H9 (cell line): ENCODE data around the gene CASD1. TPM values are rescaled to one million over a fixed set of nuclear protein-coding genes. Genes with fewer than 3 reads are reported as not detected.

Source experiments
- DNase-seq: peaks from one replicate; pipeline ENCODE4 v3.0.0-alpha.2; 2017
- H2AFZ ChIP-seq: one replicate; pipeline ENCODE4 v1.6.1; 2013; ENCODE audit warnings: mild to moderate bottlenecking, low read length, control low read depth, moderate library complexity
- H2AK5ac ChIP-seq: 2 replicates; pipeline ENCODE4 v1.6.1; 2013; ENCODE audit warnings: low read length, control low read depth, mixed read lengths; ENCODE audit not compliant: insufficient read length
- H2BK120ac ChIP-seq: one replicate; pipeline ENCODE4 v1.6.1; 2013; ENCODE audit warnings: low read depth, mild to moderate bottlenecking, low read length, control low read depth, inconsistent platforms; ENCODE audit not compliant: poor library complexity, severe bottlenecking
- H2BK12ac ChIP-seq: 2 replicates; pipeline ENCODE4 v1.6.1; 2013; ENCODE audit warnings: low read length, control low read depth, mixed read lengths, low read depth; ENCODE audit not compliant: insufficient read length
- H2BK15ac ChIP-seq: 2 replicates; pipeline ENCODE4 v1.6.1; 2013; ENCODE audit warnings: low read depth, low read length, control low read depth
- H2BK20ac ChIP-seq: one replicate; pipeline ENCODE4 v1.6.1; 2013; ENCODE audit warnings: low read depth, mild to moderate bottlenecking, low read length, control low read depth, inconsistent platforms; ENCODE audit not compliant: poor library complexity, severe bottlenecking
- H2BK5ac ChIP-seq: 2 replicates; pipeline ENCODE4 v1.6.1; 2013; ENCODE audit warnings: low read length, control low read depth, mixed read lengths; ENCODE audit not compliant: insufficient read length
- H3K14ac ChIP-seq: 2 replicates; pipeline ENCODE4 v1.6.1; 2013; ENCODE audit warnings: low read length, control low read depth; ENCODE audit not compliant: insufficient read depth
- H3K18ac ChIP-seq: 2 replicates; pipeline ENCODE4 v1.6.1; 2013; ENCODE audit warnings: low read depth, mild to moderate bottlenecking, mixed read lengths, low read length, control low read depth; ENCODE audit not compliant: insufficient read length
- H3K23ac ChIP-seq: 2 replicates; pipeline ENCODE4 v1.6.1; 2013; ENCODE audit warnings: low read length, control low read depth, mixed read lengths, low read depth; ENCODE audit not compliant: insufficient read length
- H3K23me2 ChIP-seq: 2 replicates; pipeline ENCODE4 v1.6.1; 2013; ENCODE audit warnings: low read depth, mild to moderate bottlenecking, mixed read lengths, low read length, control low read depth; ENCODE audit not compliant: insufficient read length, poor library complexity, severe bottlenecking
- H3K27ac ChIP-seq: 2 replicates; pipeline ENCODE4 v1.5.1; 2013; ENCODE audit warnings: low read length, control low read depth, mixed read lengths, low read depth; ENCODE audit not compliant: insufficient read length
- H3K27me3 ChIP-seq: 2 replicates; pipeline ENCODE4 v1.6.1; 2013; ENCODE audit warnings: low read length, control low read depth, inconsistent platforms; ENCODE audit not compliant: insufficient read depth
- H3K4ac ChIP-seq: 2 replicates; pipeline ENCODE4 v1.6.1; 2013; ENCODE audit warnings: low read depth, mild to moderate bottlenecking, control low read depth, inconsistent platforms, low read length, moderate library complexity
- H3K4me1 ChIP-seq: 2 replicates; pipeline ENCODE4 v1.6.1; 2013; ENCODE audit warnings: low read length, control low read depth, inconsistent platforms; ENCODE audit not compliant: insufficient read depth
- H3K4me2 ChIP-seq: 2 replicates; pipeline ENCODE4 v1.6.1; 2013; ENCODE audit warnings: low read length, control low read depth, mixed read lengths; ENCODE audit not compliant: insufficient read length, insufficient read depth
- H3K56ac ChIP-seq: 2 replicates; pipeline ENCODE4 v1.6.1; 2013; ENCODE audit warnings: low read depth, mild to moderate bottlenecking, mixed read lengths, low read length, control low read depth; ENCODE audit not compliant: insufficient read length
- H3K79me1 ChIP-seq: 2 replicates; pipeline ENCODE4 v1.6.1; 2013; ENCODE audit warnings: low read depth, mild to moderate bottlenecking, moderate library complexity, low read length, control low read depth, inconsistent platforms; ENCODE audit not compliant: insufficient read depth, poor library complexity, severe bottlenecking
- H3K79me2 ChIP-seq: 2 replicates; pipeline ENCODE4 v1.6.1; 2013; ENCODE audit warnings: low read length, control low read depth, inconsistent platforms; ENCODE audit not compliant: insufficient read depth
- H3K9ac ChIP-seq: 2 replicates; pipeline ENCODE4 v1.6.1; 2013; ENCODE audit warnings: low read length, control low read depth, mixed read lengths; ENCODE audit not compliant: insufficient read length; ENCODE audit errors: extremely low read depth
- H3K9me3 ChIP-seq: one replicate; pipeline ENCODE4 v1.6.1; 2013; ENCODE audit warnings: low read depth, low read length, inconsistent platforms; ENCODE audit not compliant: control insufficient read depth
- H3T11ph ChIP-seq: one replicate; pipeline ENCODE4 v1.6.1; 2013; ENCODE audit warnings: mild to moderate bottlenecking, low read length, control low read depth, inconsistent platforms
- H4K20me1 ChIP-seq: one replicate; pipeline ENCODE4 v1.6.1; 2013; ENCODE audit not compliant: control insufficient read depth, insufficient read length, insufficient read depth
- H4K5ac ChIP-seq: 2 replicates; pipeline ENCODE4 v1.6.1; 2013; ENCODE audit warnings: low read depth, mild to moderate bottlenecking, mixed read lengths, low read length, control low read depth; ENCODE audit not compliant: insufficient read length
- H4K8ac ChIP-seq: replicated peaks from 2 replicates; pipeline ENCODE4 v1.6.1; 2013; ENCODE audit warnings: low read length, control low read depth, mixed read lengths, low read depth; ENCODE audit not compliant: insufficient read length
- H4K91ac ChIP-seq: 2 replicates; pipeline ENCODE4 v1.6.1; 2013; ENCODE audit warnings: low read depth, mild to moderate bottlenecking, moderate library complexity, mixed read lengths, low read length, control low read depth; ENCODE audit not compliant: insufficient read length
- H3K27ac Mint-ChIP-seq, 3 experiments: 2 replicates in 2 of 3; 3 replicates in 1 of 3; pipeline ENCODE4 v1.8.0; 2020 to 2021; ENCODE audit warnings: mixed read lengths in 3 of 3, mild to moderate bottlenecking in 1 of 3, moderate library complexity in 1 of 3
- H3K27me3 Mint-ChIP-seq: 2 replicates; pipeline ENCODE4 v1.8.0; 2021; ENCODE audit warnings: low read depth, mild to moderate bottlenecking, moderate library complexity, mixed read lengths
- H3K36me3 Mint-ChIP-seq, 3 experiments: 2 replicates in 2 of 3; 3 replicates in 1 of 3; pipeline ENCODE4 v1.8.0; 2020 to 2021; ENCODE audit warnings: low read depth in 3 of 3, mixed read lengths in 3 of 3; ENCODE audit not compliant: insufficient read depth in 1 of 3
- H3K4me1 Mint-ChIP-seq, 2 experiments: 2 replicates each; pipeline ENCODE4 v1.8.0; 2020; ENCODE audit warnings: mixed read lengths in 2 of 2
- H3K4me3 Mint-ChIP-seq, 2 experiments: 2 replicates in 1 of 2; 3 replicates in 1 of 2; pipeline ENCODE4 v1.8.0; 2020 to 2021; ENCODE audit warnings: mild to moderate bottlenecking in 2 of 2, mixed read lengths in 2 of 2, moderate library complexity in 1 of 2
- H3K9me3 Mint-ChIP-seq, 2 experiments: 2 replicates in 1 of 2; 3 replicates in 1 of 2; pipeline ENCODE4 v1.8.0; 2020; ENCODE audit warnings: mild to moderate bottlenecking in 2 of 2, mixed read lengths in 2 of 2, moderate library complexity in 1 of 2
- WGBS: extraction: QIAGEN DNeasy Blood & Tissue Kit; methylation state at CpG from one replicate; pipeline ENCODE4 v1.1.7; 2013; ENCODE audit warnings: missing lambda C conversion rate, low lambda C conversion rate, mixed read lengths; ENCODE audit not compliant: insufficient read length; ENCODE audit errors: extremely low coverage; 5-methylcytosine and 5-hydroxymethylcytosine counted together
- total RNA-seq: library from RNA; stranded (reverse); gene quantifications from 2 replicates; pipeline ENCODE4 v1.2.1, GENCODE V29; 2021
- TF ChIP-seq, protein P1 (sequence below): fragments of 200-600 bp; sonication (generic); conservative IDR thresholded peaks from 3 replicates; pipeline ENCODE4 v1.8.0; 2021; ENCODE audit warnings: antibody characterized with exemption, mild to moderate bottlenecking

Gene CASD1
- total RNA-seq, 1 experiment from 2014 or later: 21.6 TPM

DNA sequence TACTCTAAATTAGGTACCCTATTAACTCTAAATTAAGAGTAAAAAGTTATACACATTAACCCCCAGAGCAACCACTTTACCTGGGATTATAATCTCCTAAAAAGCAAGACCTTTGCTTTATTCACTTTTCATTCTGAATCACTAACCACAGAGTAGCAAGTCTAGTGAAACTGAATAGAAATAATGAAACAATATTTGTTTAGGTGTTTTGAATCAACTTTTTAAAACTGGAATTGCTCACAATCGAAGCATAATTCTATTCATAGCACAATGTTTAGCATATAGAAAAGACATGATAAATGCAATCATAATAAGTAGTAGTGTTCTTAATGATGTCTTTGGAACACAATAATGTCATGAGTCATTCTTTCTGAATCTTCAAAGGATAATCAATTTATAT is 37.0 kb upstream of the CASD1 start:
- Histone ChIP-seq H4K20me1 (no peaks in the 10 kb centered on the region), H2BK12ac (no peak overlapping the region), H4K5ac (no peak overlapping the region), H3T11ph (no peak overlapping the region), H2BK5ac (no peak overlapping the region), H3K27me3 (no peaks in the 10 kb centered on the region), H2BK15ac (no peak overlapping the region), H3K18ac (no peak overlapping the region), H3K27ac (no peak overlapping the region), H3K14ac (no peak overlapping the region), H3K23me2 (no peaks in the 10 kb centered on the region), H3K4ac (no peak overlapping the region), H3K79me2 (no peaks in the 10 kb centered on the region), H4K91ac (no peak overlapping the region), H3K79me1 (no peaks in the 10 kb centered on the region), H2BK120ac (no peak overlapping the region), H3K4me1 (no peaks in the 10 kb centered on the region), H3K9ac (no peak overlapping the region), H3K4me2 (no peak overlapping the region), H2BK20ac (no peak overlapping the region), H2AFZ (no peak overlapping the region), H4K8ac (no peak overlapping the region), H3K23ac (no peak overlapping the region), H2AK5ac (no peak overlapping the region), H3K56ac (no peak overlapping the region), H3K9me3 (no peaks in the 10 kb centered on the region)
- no peak for DNase-seq
- no CpG with 5 or more reads among the region's 1 CpG for WGBS
- Mint-ChIP-seq H3K27ac (no peak overlapping the region), H3K36me3 (no peaks in the 10 kb centered on the region), H3K4me1 (peaks cover 4 to 5% of the 10 kb centered on the region in 2 experiments), H3K27me3 (no peaks in the 10 kb centered on the region), H3K4me3 (no peak overlapping the region), H3K9me3 (peaks cover 0 to 4% of the 10 kb centered on the region in 2 experiments; a peak in 3 of 5 replicates)
- TF ChIP-seq, protein P1, sequence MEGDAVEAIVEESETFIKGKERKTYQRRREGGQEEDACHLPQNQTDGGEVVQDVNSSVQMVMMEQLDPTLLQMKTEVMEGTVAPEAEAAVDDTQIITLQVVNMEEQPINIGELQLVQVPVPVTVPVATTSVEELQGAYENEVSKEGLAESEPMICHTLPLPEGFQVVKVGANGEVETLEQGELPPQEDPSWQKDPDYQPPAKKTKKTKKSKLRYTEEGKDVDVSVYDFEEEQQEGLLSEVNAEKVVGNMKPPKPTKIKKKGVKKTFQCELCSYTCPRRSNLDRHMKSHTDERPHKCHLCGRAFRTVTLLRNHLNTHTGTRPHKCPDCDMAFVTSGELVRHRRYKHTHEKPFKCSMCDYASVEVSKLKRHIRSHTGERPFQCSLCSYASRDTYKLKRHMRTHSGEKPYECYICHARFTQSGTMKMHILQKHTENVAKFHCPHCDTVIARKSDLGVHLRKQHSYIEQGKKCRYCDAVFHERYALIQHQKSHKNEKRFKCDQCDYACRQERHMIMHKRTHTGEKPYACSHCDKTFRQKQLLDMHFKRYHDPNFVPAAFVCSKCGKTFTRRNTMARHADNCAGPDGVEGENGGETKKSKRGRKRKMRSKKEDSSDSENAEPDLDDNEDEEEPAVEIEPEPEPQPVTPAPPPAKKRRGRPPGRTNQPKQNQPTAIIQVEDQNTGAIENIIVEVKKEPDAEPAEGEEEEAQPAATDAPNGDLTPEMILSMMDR: no peak
